ENCODE measurements around the gene SLC23A2.

- no peak for TF ChIP-seq CTCF (IDR thresholded peaks at IDR 0.05)
- no peak for TF ChIP-seq REST (IDR thresholded peaks at IDR 0.05; ENCODE audit: insufficient read depth in 1 of 2, low read depth in 2 of 2, low read length in 1 of 2)
- no peak for TF ChIP-seq POLR2AphosphoS5 (IDR thresholded peaks at IDR 0.05; ENCODE audit: low read depth, low read length)
- no peak for TF ChIP-seq TCF7L2 (IDR thresholded peaks at IDR 0.05; ENCODE audit: low read depth, low read length)
- TF ChIP-seq SIN3A (IDR thresholded peaks at IDR 0.05; ENCODE audit: borderline replicate concordance, insufficient read depth, low read depth, low read length): no peak
Measured at GRCh38 chr20:4883051-4883450, 118.3 kb downstream of the SLC23A2 start.

All from Panc1 (cell line).